MM.1S (cell line): ENCODE measurements around the gene DAB2IP.

Experiments used
- EZH2 ChIP-seq: fragments of 300-600 bp; sonication (generic); optimal IDR thresholded peaks from 2 replicates; pipeline ENCODE3; 2017; ENCODE audit warnings: low read depth, mild to moderate bottlenecking, antibody characterized with exemption, low read length, mixed read lengths
- TF ChIP-seq, protein P1 (sequence below): fragments of 300-600 bp; sonication (generic); IDR thresholded peaks from 2 replicates; pipeline ENCODE4 v1.5.1; 2016; ENCODE audit warnings: antibody characterized with exemption, low read length, mixed read lengths

- TF ChIP-seq, protein P1, sequence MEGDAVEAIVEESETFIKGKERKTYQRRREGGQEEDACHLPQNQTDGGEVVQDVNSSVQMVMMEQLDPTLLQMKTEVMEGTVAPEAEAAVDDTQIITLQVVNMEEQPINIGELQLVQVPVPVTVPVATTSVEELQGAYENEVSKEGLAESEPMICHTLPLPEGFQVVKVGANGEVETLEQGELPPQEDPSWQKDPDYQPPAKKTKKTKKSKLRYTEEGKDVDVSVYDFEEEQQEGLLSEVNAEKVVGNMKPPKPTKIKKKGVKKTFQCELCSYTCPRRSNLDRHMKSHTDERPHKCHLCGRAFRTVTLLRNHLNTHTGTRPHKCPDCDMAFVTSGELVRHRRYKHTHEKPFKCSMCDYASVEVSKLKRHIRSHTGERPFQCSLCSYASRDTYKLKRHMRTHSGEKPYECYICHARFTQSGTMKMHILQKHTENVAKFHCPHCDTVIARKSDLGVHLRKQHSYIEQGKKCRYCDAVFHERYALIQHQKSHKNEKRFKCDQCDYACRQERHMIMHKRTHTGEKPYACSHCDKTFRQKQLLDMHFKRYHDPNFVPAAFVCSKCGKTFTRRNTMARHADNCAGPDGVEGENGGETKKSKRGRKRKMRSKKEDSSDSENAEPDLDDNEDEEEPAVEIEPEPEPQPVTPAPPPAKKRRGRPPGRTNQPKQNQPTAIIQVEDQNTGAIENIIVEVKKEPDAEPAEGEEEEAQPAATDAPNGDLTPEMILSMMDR, result no peak
- TF ChIP-seq EZH2, result no peak
Observed at GRCh38 chr9:121725008-121725775, 73.8 kb downstream of the DAB2IP start.
